Right cardiac atrium (tissue), 5 donors: ENCODE data around the gene NPAS3. TPM values are rescaled to one million over a fixed set of nuclear protein-coding genes. Genes with fewer than 3 reads are reported as not detected.

ENCODE experiments used
- ATAC-seq, 2 donors: fragments of 200-7000 bp; cut with Tn5 transposase; one replicate each; pipeline versions ENCODE4 v1.8.0 to v1.9.1; 2020; ENCODE audit warnings: moderate library complexity in 2 of 2, mild to moderate bottlenecking in 1 of 2
- DNase-seq, 3 donors: peaks; one replicate each; pipeline ENCODE4 v3.0.0-alpha.2; 2020
- H3K27ac ChIP-seq: one replicate; pipeline ENCODE4 v1.5.1; 2013; ENCODE audit warnings: mild to moderate bottlenecking, low read length, control low read depth, moderate library complexity
- H3K27me3 ChIP-seq: one replicate; pipeline ENCODE4 v1.6.1; 2013; ENCODE audit not compliant: control insufficient read depth, insufficient read depth
- H3K4me1 ChIP-seq: one replicate; pipeline ENCODE4 v1.6.1; 2013; ENCODE audit warnings: low read length; ENCODE audit not compliant: control insufficient read depth, insufficient read depth
- H3K4me3 ChIP-seq: one replicate; pipeline ENCODE4 v1.5.1; 2013; ENCODE audit warnings: low read length, control low read depth
- H3K9me3 ChIP-seq: one replicate; pipeline ENCODE4 v1.6.1; 2013; ENCODE audit warnings: low read length; ENCODE audit not compliant: control insufficient read depth
- WGBS: extraction: QIAGEN DNeasy Blood & Tissue Kit; methylation state at CpG from one replicate; pipeline ENCODE4 v1.1.7; 2013; 5-methylcytosine and 5-hydroxymethylcytosine counted together
- intact Hi-C, 4 donors: fragments of 100-400 bp; cut with DNase I; formaldehyde crosslinking; loops; one replicate each; pipeline versions ENCODE4 v1.11.0 to v1.14.0; 2022 to 2023
- polyA plus RNA-seq: library from polyadenylated mRNA; stranded (reverse); fragments of 200-250 nt; gene quantifications from one replicate; pipeline ENCODE4 v1.2.3, GENCODE V29; 2013
- total RNA-seq, 4 donors: library from RNA; stranded (reverse); fragmentation: NEBNext Ultra II Directional; extraction: Animal tissue kit (Norgen Biotek cat#: 25700); gene quantifications; one replicate each; pipeline ENCODE4 v1.2.1, GENCODE V29; 2021
- donor health status: healthy with polysubstance abuse.
- donor health status: DM: no; HTN: yes; CAD: no.
- donor health status: DM: no; HTN: no; CAD: no.
- donor health status: DM: no; HTN: yes; CAD: no; lungs with severe emphysema.
- donor health status: DM: yes; HTN: yes; CAD: no.

Gene NPAS3
- total and polyA plus RNA-seq, 5 donors, result 0.48 to 5.7 (median 4.0) TPM

GRCh38 chr14:33483541-33483940, 544.9 kb downstream of the NPAS3 start:
- intact Hi-C loops, result no loop called here
- no peaks in the 10 kb centered on the region for H3K27me3 ChIP-seq
- no peaks in the 10 kb centered on the region for H3K9me3 ChIP-seq
- H3K27ac ChIP-seq, result no peak overlapping the region
- no peak overlapping the region for H3K4me3 ChIP-seq
- DNase-seq (no peak), ATAC-seq (no peak)
- H3K4me1 ChIP-seq, result no peaks in the 10 kb centered on the region
- WGBS, result 72% methylated on average over 4 of the region's 4 CpGs

- DNase-seq, result no peak
- intact Hi-C loops, result no loop called here
- Histone ChIP-seq H3K27ac (no peak overlapping the region), H3K4me1 (no peaks in the 10 kb centered on the region), H3K27me3 (no peaks in the 10 kb centered on the region), H3K4me3 (no peak overlapping the region), H3K9me3 (no peaks in the 10 kb centered on the region)
- WGBS, result 13% methylated on average over 5 of the region's 5 CpGs
- peak in 1 of 2 donors; percentile 36 for ATAC-seq
Observed at GRCh38 chr14:33484264-33484663, 545.6 kb downstream of the NPAS3 start.

GRCh38 chr14:33486332-33486890, 547.7 kb downstream of the NPAS3 start:
- intact Hi-C loops, result no loop called here

GRCh38 chr14:33488582-33488981, 549.9 kb downstream of the NPAS3 start:
- Histone ChIP-seq H3K27me3 (no peaks in the 10 kb centered on the region), H3K4me3 (no peak overlapping the region), H3K4me1 (no peaks in the 10 kb centered on the region), H3K27ac (no peak overlapping the region), H3K9me3 (no peaks in the 10 kb centered on the region)
- no peak for DNase-seq
- intact Hi-C loops, result no loop called here
- WGBS, result 81% methylated on average over 5 of the region's 5 CpGs
- no peak for ATAC-seq

More at GRCh38 chr14:33486332-33486890, 547.7 kb downstream of the NPAS3 start:
- WGBS, result 80% methylated on average over 2 of the region's 2 CpGs
- H3K27me3 ChIP-seq, result no peaks in the 10 kb centered on the region
- H3K4me1 ChIP-seq, result no peaks in the 10 kb centered on the region
- ATAC-seq, result no peak
- no peak for DNase-seq
- H3K4me3 ChIP-seq, result no peak overlapping the region
- H3K9me3 ChIP-seq, result no peaks in the 10 kb centered on the region
- H3K27ac ChIP-seq, result no peak overlapping the region

GRCh38 chr14:33490555-33490954, 551.9 kb downstream of the NPAS3 start:
- intact Hi-C loops, result no loop called here
- ATAC-seq, result no peak
- DNase-seq, result no peak
- 85% methylated on average over 4 of the region's 4 CpGs for WGBS
- Histone ChIP-seq H3K9me3 (no peaks in the 10 kb centered on the region), H3K4me3 (no peak overlapping the region), H3K27ac (no peak overlapping the region), H3K27me3 (no peaks in the 10 kb centered on the region), H3K4me1 (no peaks in the 10 kb centered on the region)

- no peaks in the 10 kb centered on the region for H3K9me3 ChIP-seq
- no peak for DNase-seq
- no peaks in the 10 kb centered on the region for H3K4me1 ChIP-seq
- intact Hi-C loops, result no loop called here
- no peaks in the 10 kb centered on the region for H3K27me3 ChIP-seq
- H3K27ac ChIP-seq, result no peak overlapping the region
- no peak overlapping the region for H3K4me3 ChIP-seq
- 94% methylated on average over 4 of the region's 4 CpGs for WGBS
- ATAC-seq, result no peak
Observed at GRCh38 chr14:33491112-33491511, 552.4 kb downstream of the NPAS3 start.

- ATAC-seq (no peak), DNase-seq (no peak)
- 81% methylated on average over 4 of the region's 4 CpGs for WGBS
- Histone ChIP-seq H3K27me3 (no peaks in the 10 kb centered on the region), H3K4me1 (no peaks in the 10 kb centered on the region), H3K9me3 (no peaks in the 10 kb centered on the region), H3K4me3 (no peak overlapping the region), H3K27ac (no peak overlapping the region)
- intact Hi-C loops, result no loop called here
Observed at GRCh38 chr14:33492491-33492890, 553.8 kb downstream of the NPAS3 start.

GRCh38 chr14:33493266-33493665, 554.6 kb downstream of the NPAS3 start:
- WGBS, result 76% methylated on average over 6 of the region's 6 CpGs
- ATAC-seq (no peak), DNase-seq (no peak)
- H3K27me3 ChIP-seq, result no peaks in the 10 kb centered on the region
- intact Hi-C loops, result no loop called here
- H3K27ac ChIP-seq, result no peak overlapping the region
- H3K9me3 ChIP-seq, result no peaks in the 10 kb centered on the region
- no peak overlapping the region for H3K4me3 ChIP-seq
- no peaks in the 10 kb centered on the region for H3K4me1 ChIP-seq

GRCh38 chr14:33493990-33494389, 555.3 kb downstream of the NPAS3 start:
- no peak for ATAC-seq
- Histone ChIP-seq H3K4me1 (no peaks in the 10 kb centered on the region), H3K27ac (no peak overlapping the region), H3K27me3 (no peaks in the 10 kb centered on the region), H3K9me3 (no peaks in the 10 kb centered on the region), H3K4me3 (no peak overlapping the region)
- intact Hi-C loops, result no loop called here
- no peak for DNase-seq
- WGBS, result 90% methylated on average over 5 of the region's 5 CpGs

- no peak overlapping the region for H3K27ac ChIP-seq
- no peaks in the 10 kb centered on the region for H3K4me1 ChIP-seq
- 41% methylated on average over 7 of the region's 7 CpGs for WGBS
- H3K27me3 ChIP-seq, result no peaks in the 10 kb centered on the region
- DNase-seq (no peak), ATAC-seq (no peak)
- no peaks in the 10 kb centered on the region for H3K9me3 ChIP-seq
- peak overlapping the region; percentile 23 for H3K4me3 ChIP-seq
- intact Hi-C loops, result no loop called here
Observed at GRCh38 chr14:33499687-33500086, 561.0 kb downstream of the NPAS3 start.

- ATAC-seq, result no peak
- Histone ChIP-seq H3K9me3 (no peaks in the 10 kb centered on the region), H3K4me3 (no peak overlapping the region), H3K4me1 (no peaks in the 10 kb centered on the region), H3K27ac (no peak overlapping the region), H3K27me3 (no peaks in the 10 kb centered on the region)
- intact Hi-C loops, result no loop called here
- DNase-seq, result no peak
- WGBS, result 72% methylated on average over 5 of the region's 5 CpGs
Observed at GRCh38 chr14:33504246-33505099, 565.8 kb downstream of the NPAS3 start.
